ENCODE results near the gene PTGDR2.
A peak's percentile ranks its signal among the peaks of the same experiment; 100 is the strongest.

The PTGDR2 gene

GRCh38 chr11:60880643-60881282 is 25.0 kb upstream of the PTGDR2 start:
- TF ChIP-seq CTCF (IDR thresholded peaks at IDR 0.05; ENCODE audit: control insufficient read depth, extremely low read depth, insufficient read depth): no peak
- no peak overlapping the region for H3K4me3 ChIP-seq (ENCODE audit: low read depth, low read length)
- peak; percentile 79 for DNase-seq (ENCODE audit: low read depth)

- no peak for DNase-seq (ENCODE audit: low read depth)
- H3K4me3 ChIP-seq (ENCODE audit: low read depth, low read length): no peak overlapping the region
- no peak for TF ChIP-seq CTCF (IDR thresholded peaks at IDR 0.05; ENCODE audit: control insufficient read depth, extremely low read depth, insufficient read depth)
Measured at GRCh38 chr11:60879971-60880588, 24.3 kb upstream of the PTGDR2 start.

GRCh38 chr11:60879104-60879503 is 23.4 kb upstream of the PTGDR2 start:
- TF ChIP-seq CTCF (IDR thresholded peaks at IDR 0.05; ENCODE audit: control insufficient read depth, extremely low read depth, insufficient read depth): no peak
- no peak overlapping the region for H3K4me3 ChIP-seq (ENCODE audit: low read depth, low read length)
- no peak for DNase-seq (ENCODE audit: low read depth)

- DNase-seq (ENCODE audit: low read depth): no peak
- H3K4me3 ChIP-seq (ENCODE audit: low read depth, low read length): no peak overlapping the region
- TF ChIP-seq CTCF (IDR thresholded peaks at IDR 0.05; ENCODE audit: control insufficient read depth, extremely low read depth, insufficient read depth): no peak
Measured at GRCh38 chr11:60878245-60879101, 22.7 kb upstream of the PTGDR2 start.

DNA sequence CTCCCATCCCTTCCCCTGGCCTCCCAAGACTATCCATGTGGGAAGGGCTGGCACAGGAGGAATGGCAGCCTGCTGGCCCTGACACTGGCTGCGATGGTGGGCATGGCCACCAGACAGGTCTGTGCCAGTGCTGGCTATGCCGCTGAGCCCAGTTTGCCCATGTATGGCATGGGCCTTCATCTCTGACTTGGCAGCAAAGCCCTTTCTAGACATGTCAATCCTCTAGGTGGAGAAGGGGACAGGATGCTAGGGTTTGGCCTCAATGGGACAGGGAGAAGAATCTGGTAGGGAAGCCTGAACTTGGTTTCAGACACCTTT is 20.4 kb upstream of the PTGDR2 start:
- no peak for TF ChIP-seq CTCF (IDR thresholded peaks at IDR 0.05; ENCODE audit: control insufficient read depth, extremely low read depth, insufficient read depth)
- DNase-seq (ENCODE audit: low read depth): no peak
- H3K4me3 ChIP-seq (ENCODE audit: low read depth, low read length): no peak overlapping the region

- no peak for TF ChIP-seq CTCF (IDR thresholded peaks at IDR 0.05; ENCODE audit: control insufficient read depth, extremely low read depth, insufficient read depth)
- no peak overlapping the region for H3K4me3 ChIP-seq (ENCODE audit: low read depth, low read length)
- DNase-seq (ENCODE audit: low read depth): no peak
Measured at GRCh38 chr11:60875366-60876167, 19.8 kb upstream of the PTGDR2 start.

All from LNCaP clone FGC (cell line).